ENCODE measurements around the gene TRIM8. TPM values are rescaled to one million over a fixed set of nuclear protein-coding genes. Genes with fewer than 3 reads are reported as not detected.
A peak's percentile ranks its signal among the peaks of the same experiment; 100 is the strongest.

Gene TRIM8
- total and polyA plus RNA-seq, 2 of the 4 experiments (the other 2 are of a cell fraction), result 25.5 to 126 TPM

- no peak for TF ChIP-seq RFX5 (IDR thresholded peaks at IDR 0.05; ENCODE audit: low read depth, low read length)
Measured at GRCh38 chr10:102668326-102669107, 24.2 kb downstream of the TRIM8 start (continued).

GRCh38 chr10:102669206-102670064 is 25.2 kb downstream of the TRIM8 start:
- Histone ChIP-seq H3K56ac (ENCODE audit: extremely low read depth, insufficient read depth, low read length) (no peak overlapping the region), H4K91ac (ENCODE audit: insufficient read depth, low read depth, low read length) (peak overlapping the region; percentile 13), H2BK5ac (ENCODE audit: low read depth, low read length, poor library complexity, severe bottlenecking) (peak overlapping the region; percentile 9), H3K9me1 (ENCODE audit: insufficient read depth, low read length) (peaks cover 16% of the 10 kb centered on the region), H3K9ac (ENCODE audit: low read depth, low read length) (no peak overlapping the region), H4K20me1 (ENCODE audit: insufficient read depth, low read length) (no peaks in the 10 kb centered on the region), H3K4me1 (ENCODE audit: control insufficient read depth, insufficient read depth, low read length) (peaks cover 23% of the 10 kb centered on the region), H3K4me3 (ENCODE audit: insufficient read depth, low read depth, low read length) (no peak overlapping the region), H3K18ac (ENCODE audit: low read depth, low read length) (no peak overlapping the region), H2AK9ac (replicated peaks; ENCODE audit: low read depth, low read length, poor library complexity) (peak overlapping the region; percentile 73), H3K27ac (ENCODE audit: insufficient read depth, low read length) (no peak overlapping the region), H2AFZ (replicated peaks; ENCODE audit: low read length, poor library complexity) (peak overlapping the region; percentile 71), H2BK20ac (ENCODE audit: low read depth, low read length) (0 out of 2 replicates have a peak overlapping the region, but pooled peaks have one; percentile 38), H4K8ac (ENCODE audit: low read depth in 2 of 2, low read length in 2 of 2) (peak overlapping the region in 1 of 2 experiments; percentile 69; a peak in 1 of 4 replicates), H2AK5ac (ENCODE audit: low read depth, low read length) (peak overlapping the region; percentile 49), H3K9me3 (ENCODE audit: control insufficient read depth, insufficient read depth, low read length) (no peaks in the 10 kb centered on the region), H3K4ac (ENCODE audit: low read depth, low read length) (peak overlapping the region; percentile 70), H3K23ac (ENCODE audit: low read depth, low read length) (0 out of 2 replicates have a peak overlapping the region, but pooled peaks have one; percentile 12), H3K4me2 (ENCODE audit: low read depth, low read length) (no peak overlapping the region), H3K79me1 (ENCODE audit: low read depth in 1 of 2, low read length in 2 of 2) (peaks cover 0 to 17% of the 10 kb centered on the region in 2 experiments; a peak in 2 of 4 replicates), H4K5ac (ENCODE audit: low read depth, low read length) (no peak overlapping the region; the same call in 1 of the 2 replicates), H3K14ac (replicated peaks; ENCODE audit: low read depth, low read length) (no peak overlapping the region; the same call in 1 of the 2 replicates), H2BK15ac (ENCODE audit: low read depth, low read length) (peak overlapping the region; percentile 66; the same call in 1 of the 3 replicates), H3K27me3 (ENCODE audit: control insufficient read depth, insufficient read depth, low read length) (no peaks in the 10 kb centered on the region), H2BK120ac (ENCODE audit: low read depth, low read length) (peak overlapping the region; percentile 74), H3K36me3 (ENCODE audit: control insufficient read depth, insufficient read depth, low read length) (no peaks in the 10 kb centered on the region)
- no TSS peak for BruUV-seq (replicated peaks)
- in situ Hi-C loops (cut with MboI; ENCODE audit: low sequenced_read_pairs) (no loop called here), dilution Hi-C loops (cut with HindIII; ENCODE audit: low sequenced_read_pairs, unreplicated experiment) (no loop called here), intact Hi-C loops (cut with micrococcal nuclease) (no loop called here)
- DNase-seq (peak; percentile 43), ATAC-seq (ENCODE audit: low read depth) (peak; percentile 40)
- CTCF ChIA-PET, result interaction anchor here (0.9 kb wide), 1 partner anchor 9 kb away, joined by 3 read pairs; no protein-coding TSS in a partner anchor
- POLR2A ChIA-PET (ENCODE audit: unreplicated experiment), result no interaction called here
- WGBS, 2 experiments (ENCODE audit: extremely low coverage in 2 of 2, insufficient read length in 1 of 2), result 84% methylated on average over 2 of the region's 7 CpGs; no CpG with 5 or more reads in 1 of the 2 experiments
- TF ChIP-seq POLR2A (IDR thresholded peaks at IDR 0.05; ENCODE audit: low read depth, low read length) (no peak), USF2 (IDR thresholded peaks at IDR 0.05; ENCODE audit: low read depth, low read length) (no peak), RFX5 (IDR thresholded peaks at IDR 0.05; ENCODE audit: low read depth, low read length) (no peak), FOS (IDR thresholded peaks at IDR 0.05; ENCODE audit: low read depth, low read length) (0 out of 2 replicates have a peak, but pooled peaks have one; percentile 22), CTCF (conservative IDR thresholded peaks at IDR 0.05; ENCODE audit: low read depth, low read length) (peak; percentile 14; the same call in 1 of the 2 replicates)
